SK-N-MC (cell line): Measurements from ENCODE around the gene ARHGAP31.

ENCODE experiments used
- EZH2 ChIP-seq: fragments of 200-600 bp; sonication (generic); IDR thresholded peaks from one replicate; pipeline ENCODE4 v1.6.1; 2017; ENCODE audit warnings: antibody characterized with exemption
- FOXP2 ChIP-seq: optimal IDR thresholded peaks from 2 replicates; pipeline ENCODE3; 2011; ENCODE audit warnings: mild to moderate bottlenecking, moderate library complexity; ENCODE audit not compliant: insufficient read depth; ENCODE audit errors: extremely low read length, control extremely low read depth
- POLR2AphosphoS5 ChIP-seq: IDR thresholded peaks from 2 replicates; pipeline ENCODE4 v1.6.1; 2012; ENCODE audit warnings: mild to moderate bottlenecking, low read depth, low read length, borderline replicate concordance

GRCh38 chr3:119436977-119437376 is 142.8 kb downstream of the ARHGAP31 start:
- TF ChIP-seq EZH2 (no peak), POLR2AphosphoS5 (no peak), FOXP2 (no peak)
